Measurements from ENCODE around the gene KIF21A.

The KIF21A gene

DNA sequence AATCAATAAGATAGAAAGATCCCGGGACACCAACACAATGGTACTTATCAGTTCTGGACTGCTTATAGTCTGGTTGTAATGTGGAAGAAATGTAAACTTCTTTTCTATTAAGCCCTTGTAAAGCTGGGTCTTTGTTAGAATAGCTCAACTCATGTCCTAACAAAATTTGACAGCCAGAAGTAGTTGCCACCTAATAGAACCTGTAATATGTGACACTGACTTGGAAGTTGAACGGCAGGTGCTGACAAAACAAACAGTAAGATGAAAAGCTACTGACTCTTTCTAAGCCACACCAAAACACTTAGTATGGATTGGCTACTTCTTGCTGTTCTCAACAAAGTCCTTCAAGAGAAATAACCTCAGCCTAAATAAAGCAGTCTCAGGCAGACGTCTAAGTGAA is 56.6 kb downstream of the KIF21A start:
- H3K4me3 ChIP-seq (ENCODE audit: low read length) = no peak overlapping the region
- no peak for DNase-seq (ENCODE audit: low read depth)
- TF ChIP-seq, protein P1, sequence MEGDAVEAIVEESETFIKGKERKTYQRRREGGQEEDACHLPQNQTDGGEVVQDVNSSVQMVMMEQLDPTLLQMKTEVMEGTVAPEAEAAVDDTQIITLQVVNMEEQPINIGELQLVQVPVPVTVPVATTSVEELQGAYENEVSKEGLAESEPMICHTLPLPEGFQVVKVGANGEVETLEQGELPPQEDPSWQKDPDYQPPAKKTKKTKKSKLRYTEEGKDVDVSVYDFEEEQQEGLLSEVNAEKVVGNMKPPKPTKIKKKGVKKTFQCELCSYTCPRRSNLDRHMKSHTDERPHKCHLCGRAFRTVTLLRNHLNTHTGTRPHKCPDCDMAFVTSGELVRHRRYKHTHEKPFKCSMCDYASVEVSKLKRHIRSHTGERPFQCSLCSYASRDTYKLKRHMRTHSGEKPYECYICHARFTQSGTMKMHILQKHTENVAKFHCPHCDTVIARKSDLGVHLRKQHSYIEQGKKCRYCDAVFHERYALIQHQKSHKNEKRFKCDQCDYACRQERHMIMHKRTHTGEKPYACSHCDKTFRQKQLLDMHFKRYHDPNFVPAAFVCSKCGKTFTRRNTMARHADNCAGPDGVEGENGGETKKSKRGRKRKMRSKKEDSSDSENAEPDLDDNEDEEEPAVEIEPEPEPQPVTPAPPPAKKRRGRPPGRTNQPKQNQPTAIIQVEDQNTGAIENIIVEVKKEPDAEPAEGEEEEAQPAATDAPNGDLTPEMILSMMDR (conservative IDR thresholded peaks at IDR 0.05; ENCODE audit: low read length) = no peak

DNA sequence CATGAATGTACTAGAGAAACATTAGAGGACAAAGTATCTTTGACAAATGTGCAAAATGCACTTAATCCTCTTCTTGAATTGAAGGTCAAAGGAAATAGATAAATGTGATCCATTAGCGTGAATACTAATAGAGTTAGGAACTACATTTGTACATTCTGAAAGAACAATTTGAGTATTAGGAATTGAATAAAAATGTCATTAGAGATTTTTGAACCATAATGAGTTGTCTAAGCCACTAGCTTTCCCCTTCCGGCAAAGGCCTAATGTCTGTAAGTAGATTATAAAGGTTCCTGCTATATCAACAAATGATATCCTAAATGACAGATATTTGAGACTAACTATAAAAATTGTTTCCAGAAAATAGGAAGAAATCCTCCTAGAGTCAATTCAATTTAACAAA is 59.8 kb downstream of the KIF21A start:
- TF ChIP-seq, protein P1 (conservative IDR thresholded peaks at IDR 0.05; ENCODE audit: low read length) = no peak
- DNase-seq (ENCODE audit: low read depth) = no peak
- H3K4me3 ChIP-seq (ENCODE audit: low read length) = no peak overlapping the region

DNA sequence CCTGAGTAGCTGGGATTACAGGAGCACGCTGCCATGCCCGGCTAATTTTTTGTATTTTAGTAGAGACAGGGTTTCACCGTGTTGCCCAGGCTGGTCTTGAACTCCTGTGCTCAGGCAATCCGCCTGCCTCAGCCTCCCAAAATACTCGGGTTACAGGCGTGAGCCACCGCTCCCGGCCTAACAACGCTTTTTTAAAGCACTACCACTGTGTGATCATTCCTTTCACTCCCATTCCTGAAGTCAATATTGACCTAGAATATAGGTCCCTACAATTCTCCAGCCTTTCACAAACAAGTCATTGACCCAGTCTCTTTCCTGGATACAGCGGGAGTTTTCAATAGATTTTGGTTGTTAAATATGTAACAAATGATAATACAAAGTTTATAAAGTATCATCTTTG is 62.8 kb downstream of the KIF21A start:
- TF ChIP-seq, protein P1 (conservative IDR thresholded peaks at IDR 0.05; ENCODE audit: low read length) = no peak
- H3K4me3 ChIP-seq (ENCODE audit: low read length) = no peak overlapping the region
- no peak for DNase-seq (ENCODE audit: low read depth)

DNA sequence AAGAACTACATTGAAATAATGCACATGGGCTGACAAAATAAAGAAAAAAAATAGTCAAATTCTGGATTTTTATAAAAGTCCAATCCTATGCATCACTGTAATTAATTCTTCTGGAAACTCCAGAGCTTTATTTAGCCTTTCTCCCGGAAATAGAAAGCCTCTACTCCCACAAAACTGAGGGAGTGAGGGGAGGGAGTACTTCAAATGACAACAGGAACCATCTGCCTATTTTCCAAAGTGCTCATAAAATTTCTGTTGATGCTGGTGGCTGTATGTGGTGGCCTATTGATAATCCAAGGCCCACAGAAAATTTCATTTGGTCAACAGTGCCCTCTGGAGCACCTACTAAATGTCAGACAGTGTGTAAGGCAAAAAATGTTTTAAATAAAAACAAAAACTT is 64.6 kb downstream of the KIF21A start:
- no peak overlapping the region for H3K4me3 ChIP-seq (ENCODE audit: low read length)
- DNase-seq (ENCODE audit: low read depth) = no peak
- TF ChIP-seq, protein P1 (conservative IDR thresholded peaks at IDR 0.05; ENCODE audit: low read length) = no peak

DNA sequence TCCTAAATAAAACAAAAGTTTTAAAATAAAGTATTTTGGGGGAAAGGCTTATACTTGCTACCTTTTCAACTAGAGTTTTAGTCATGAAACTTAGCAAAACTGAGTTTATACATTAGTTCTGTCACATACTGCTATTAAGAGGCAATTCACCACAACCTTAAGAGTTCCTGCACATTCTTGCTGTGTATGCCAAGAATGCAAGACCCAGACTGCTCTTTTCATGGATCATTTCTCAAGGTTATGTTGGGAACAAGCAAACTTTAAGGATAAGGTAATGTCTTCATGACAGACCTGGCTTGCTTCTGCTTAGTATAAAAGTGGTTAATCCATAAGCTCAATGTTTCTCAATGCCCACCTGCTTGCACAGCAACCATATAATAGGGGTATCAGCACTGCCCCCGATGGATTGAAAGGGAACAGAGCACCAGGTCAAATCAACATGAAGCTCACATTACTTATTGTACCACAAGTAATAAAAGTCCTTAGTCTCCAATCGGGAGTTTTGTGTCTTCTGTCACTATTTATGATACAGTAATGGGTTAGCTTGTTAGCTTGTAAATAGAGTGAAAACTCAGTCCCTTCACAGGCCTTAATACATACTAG is 67.6 kb downstream of the KIF21A start:
- no peak for DNase-seq (ENCODE audit: low read depth)
- TF ChIP-seq, protein P1 (conservative IDR thresholded peaks at IDR 0.05; ENCODE audit: low read length) = no peak; the same call in 1 of the 2 replicates
- no peak overlapping the region for H3K4me3 ChIP-seq (ENCODE audit: low read length)

DNA sequence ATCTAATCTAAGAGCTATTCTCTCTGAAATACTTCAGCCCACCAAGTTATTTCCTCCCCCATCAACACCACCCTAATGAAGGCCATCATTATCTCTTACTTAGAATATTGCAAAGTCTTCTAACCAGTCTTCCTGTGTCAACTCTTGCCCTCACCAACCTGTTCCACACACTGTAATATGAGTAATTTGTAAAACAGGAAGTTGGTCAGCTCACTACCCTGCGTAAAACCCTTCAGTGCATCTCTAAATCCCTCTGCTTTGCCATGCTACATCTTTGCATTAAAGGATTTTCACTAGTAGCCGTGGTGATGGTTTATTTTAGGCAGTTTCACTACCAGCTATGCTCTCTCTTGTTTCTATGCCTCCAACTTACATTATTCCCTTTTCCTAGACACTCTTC is 70.0 kb downstream of the KIF21A start:
- TF ChIP-seq, protein P1 (conservative IDR thresholded peaks at IDR 0.05; ENCODE audit: low read length) = no peak
- no peak for DNase-seq (ENCODE audit: low read depth)
- H3K4me3 ChIP-seq (ENCODE audit: low read length) = no peak overlapping the region

DNA sequence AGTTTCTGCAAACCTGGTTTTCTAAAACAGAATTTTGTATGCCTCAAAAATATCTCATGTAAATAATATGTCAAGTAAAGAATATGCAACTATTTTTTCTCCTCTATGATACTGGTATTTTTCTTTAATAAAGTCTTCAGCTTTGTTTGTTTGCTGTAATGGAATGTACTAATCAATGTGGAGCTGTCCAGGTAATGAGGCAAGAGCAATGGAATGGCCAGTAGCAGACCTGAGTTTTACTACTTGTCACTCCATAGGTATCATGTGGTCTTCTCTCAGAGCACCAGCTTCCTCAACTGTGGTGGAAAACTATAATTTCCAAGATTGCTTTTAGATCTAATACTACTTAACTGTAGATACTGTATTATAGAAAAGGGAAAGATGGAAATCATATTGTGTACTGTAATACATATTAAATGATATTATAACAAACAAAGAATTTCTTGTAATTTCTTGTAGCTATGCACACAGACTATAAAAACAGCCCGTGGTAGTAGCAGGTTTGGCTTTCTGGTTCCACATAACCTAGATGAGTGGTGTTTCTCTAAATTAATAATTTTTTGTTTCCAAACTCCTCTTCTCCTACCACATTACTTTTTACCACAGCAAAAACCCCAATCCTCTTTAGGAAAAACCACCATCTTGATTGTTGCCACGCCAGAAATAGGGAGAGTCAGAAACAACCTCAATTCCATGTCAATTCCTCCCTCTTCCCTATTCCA is 70.6 kb downstream of the KIF21A start:
- H3K4me3 ChIP-seq (ENCODE audit: low read length) = no peak overlapping the region
- TF ChIP-seq, protein P1 (conservative IDR thresholded peaks at IDR 0.05; ENCODE audit: low read length) = no peak
- no peak for DNase-seq (ENCODE audit: low read depth)
